AG09319 (cell line): Measurements from ENCODE around the gene CHN2.

Experiments
- DNase-seq: peaks from one replicate; pipeline ENCODE4 v3.0.0-alpha.2; 2010; ENCODE audit warnings: low read depth; ENCODE audit errors: extremely low read depth
- TF ChIP-seq, protein P1 (sequence below): IDR thresholded peaks from 2 replicates; pipeline ENCODE4 v1.5.1; 2011; ENCODE audit warnings: low read depth, mild to moderate bottlenecking, inconsistent platforms, low read length, moderate library complexity

CHN2 gene

DNA sequence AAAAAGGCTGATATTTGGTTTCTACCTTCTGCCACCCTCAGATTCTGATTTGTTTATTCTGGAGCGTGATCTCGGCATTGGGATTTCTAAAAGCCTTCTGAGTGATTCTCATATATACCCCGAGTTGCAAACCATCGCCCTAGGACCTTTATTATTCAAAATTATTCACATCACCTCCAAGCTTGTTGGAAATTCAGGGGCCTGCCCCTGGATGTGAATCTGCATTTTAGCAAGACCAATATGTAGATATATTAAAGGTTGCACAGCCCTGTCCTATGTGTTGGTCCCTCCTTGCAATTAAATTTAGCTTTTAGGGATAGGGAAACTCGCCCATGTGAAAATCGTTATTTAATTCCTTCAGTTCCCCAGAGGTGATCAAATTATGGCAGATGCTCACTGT lies 9.0 kb upstream of the CHN2 start:
- TF ChIP-seq, protein P1, sequence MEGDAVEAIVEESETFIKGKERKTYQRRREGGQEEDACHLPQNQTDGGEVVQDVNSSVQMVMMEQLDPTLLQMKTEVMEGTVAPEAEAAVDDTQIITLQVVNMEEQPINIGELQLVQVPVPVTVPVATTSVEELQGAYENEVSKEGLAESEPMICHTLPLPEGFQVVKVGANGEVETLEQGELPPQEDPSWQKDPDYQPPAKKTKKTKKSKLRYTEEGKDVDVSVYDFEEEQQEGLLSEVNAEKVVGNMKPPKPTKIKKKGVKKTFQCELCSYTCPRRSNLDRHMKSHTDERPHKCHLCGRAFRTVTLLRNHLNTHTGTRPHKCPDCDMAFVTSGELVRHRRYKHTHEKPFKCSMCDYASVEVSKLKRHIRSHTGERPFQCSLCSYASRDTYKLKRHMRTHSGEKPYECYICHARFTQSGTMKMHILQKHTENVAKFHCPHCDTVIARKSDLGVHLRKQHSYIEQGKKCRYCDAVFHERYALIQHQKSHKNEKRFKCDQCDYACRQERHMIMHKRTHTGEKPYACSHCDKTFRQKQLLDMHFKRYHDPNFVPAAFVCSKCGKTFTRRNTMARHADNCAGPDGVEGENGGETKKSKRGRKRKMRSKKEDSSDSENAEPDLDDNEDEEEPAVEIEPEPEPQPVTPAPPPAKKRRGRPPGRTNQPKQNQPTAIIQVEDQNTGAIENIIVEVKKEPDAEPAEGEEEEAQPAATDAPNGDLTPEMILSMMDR = no peak
- DNase-seq = no peak

DNA sequence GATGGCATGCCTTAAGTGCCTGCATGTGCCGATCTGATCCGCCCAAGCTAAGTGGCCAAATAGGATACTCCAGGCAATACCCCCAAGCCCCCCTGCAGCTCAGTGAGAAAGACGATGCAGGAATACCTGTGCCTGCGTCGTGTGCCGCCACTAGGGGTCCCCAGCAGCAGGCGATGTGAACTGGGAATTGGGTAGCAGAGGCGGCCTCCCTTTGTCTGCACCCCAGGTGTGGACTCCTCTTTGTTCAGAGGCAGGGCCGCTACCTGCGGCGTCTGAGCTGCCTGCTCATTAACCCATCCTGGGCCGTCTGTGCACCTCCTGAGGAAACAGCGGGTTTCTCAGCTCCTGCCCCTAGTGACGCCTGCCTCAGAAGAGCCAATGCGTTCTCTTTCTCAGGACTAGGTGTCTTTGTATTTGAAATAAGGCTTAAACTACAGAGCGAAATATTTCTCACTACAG lies 4.8 kb upstream of the CHN2 start:
- DNase-seq = no peak
- TF ChIP-seq, protein P1 = peak; percentile 80

DNA sequence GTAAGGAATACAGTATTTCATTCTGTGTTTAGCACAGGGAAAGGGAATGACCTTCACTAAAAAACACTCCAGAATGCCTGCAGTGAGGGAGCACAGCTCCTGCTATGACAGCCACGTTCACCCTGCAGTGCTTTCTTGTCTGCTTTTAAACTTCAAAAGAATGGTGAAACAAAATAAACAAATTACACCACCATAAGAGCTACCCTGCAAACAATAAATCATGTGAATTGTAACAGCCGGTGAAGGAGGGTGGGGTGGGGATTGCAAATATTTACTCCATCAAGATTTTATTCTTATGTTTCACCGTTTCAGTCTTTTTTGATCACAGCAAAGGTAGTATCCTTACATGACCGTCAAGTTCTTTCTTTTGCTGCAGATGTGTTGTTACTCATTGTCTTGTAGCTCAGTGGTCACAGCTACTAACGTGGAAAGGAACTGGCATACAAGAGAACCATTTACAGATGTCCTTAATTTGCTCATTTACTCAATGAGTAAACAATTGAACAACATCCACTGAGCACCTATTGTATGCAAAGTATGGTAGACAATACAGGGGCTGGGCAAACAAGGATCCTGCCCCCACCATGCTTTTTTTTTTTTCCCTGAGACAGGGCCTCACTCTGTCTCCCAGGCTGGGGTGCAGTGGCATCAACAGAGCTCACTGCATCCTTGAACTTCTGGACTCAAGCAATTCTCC lies 4.1 kb upstream of the CHN2 start:
- no peak for DNase-seq
- TF ChIP-seq, protein P1 = no peak

DNA sequence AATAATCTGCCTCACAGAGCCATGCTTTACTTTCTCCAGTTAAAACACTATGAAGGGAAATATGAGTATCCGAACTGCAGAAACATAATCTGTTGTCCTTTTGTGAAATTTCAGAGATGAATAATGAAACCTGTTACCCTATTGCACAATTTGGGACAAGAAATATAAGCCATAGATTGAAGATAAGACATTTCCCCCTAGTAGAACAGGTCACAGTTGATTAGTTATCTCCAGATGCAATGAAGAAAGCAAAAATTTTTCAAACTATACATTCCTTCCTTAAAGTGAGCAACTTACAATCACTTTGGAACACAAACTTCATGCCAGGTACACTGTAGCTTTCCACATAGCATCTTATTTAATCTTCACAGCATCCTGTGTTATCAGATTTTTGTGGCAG lies 2.3 kb upstream of the CHN2 start:
- TF ChIP-seq, protein P1 = no peak
- DNase-seq = no peak

DNA sequence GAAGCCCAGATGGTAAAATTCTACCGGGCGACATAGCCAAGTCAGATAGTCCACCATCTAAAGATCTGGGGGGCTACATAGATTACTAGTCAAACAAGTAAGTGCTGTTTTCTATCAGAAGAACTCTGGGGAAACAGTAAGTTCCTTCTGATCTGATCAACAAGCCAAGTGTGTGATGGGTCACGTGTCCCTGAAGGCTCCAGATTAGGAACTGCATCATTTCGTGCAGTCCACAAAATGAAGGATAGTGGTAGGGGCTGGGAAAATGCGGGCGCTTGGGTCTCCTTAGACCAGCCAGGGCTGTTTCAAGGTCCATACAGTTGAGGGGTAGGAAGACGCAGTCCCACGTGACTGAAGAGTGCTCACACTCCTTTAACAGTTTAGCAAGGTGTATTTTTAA lies 1.8 kb upstream of the CHN2 start:
- no peak for DNase-seq
- TF ChIP-seq, protein P1 = no peak

DNA sequence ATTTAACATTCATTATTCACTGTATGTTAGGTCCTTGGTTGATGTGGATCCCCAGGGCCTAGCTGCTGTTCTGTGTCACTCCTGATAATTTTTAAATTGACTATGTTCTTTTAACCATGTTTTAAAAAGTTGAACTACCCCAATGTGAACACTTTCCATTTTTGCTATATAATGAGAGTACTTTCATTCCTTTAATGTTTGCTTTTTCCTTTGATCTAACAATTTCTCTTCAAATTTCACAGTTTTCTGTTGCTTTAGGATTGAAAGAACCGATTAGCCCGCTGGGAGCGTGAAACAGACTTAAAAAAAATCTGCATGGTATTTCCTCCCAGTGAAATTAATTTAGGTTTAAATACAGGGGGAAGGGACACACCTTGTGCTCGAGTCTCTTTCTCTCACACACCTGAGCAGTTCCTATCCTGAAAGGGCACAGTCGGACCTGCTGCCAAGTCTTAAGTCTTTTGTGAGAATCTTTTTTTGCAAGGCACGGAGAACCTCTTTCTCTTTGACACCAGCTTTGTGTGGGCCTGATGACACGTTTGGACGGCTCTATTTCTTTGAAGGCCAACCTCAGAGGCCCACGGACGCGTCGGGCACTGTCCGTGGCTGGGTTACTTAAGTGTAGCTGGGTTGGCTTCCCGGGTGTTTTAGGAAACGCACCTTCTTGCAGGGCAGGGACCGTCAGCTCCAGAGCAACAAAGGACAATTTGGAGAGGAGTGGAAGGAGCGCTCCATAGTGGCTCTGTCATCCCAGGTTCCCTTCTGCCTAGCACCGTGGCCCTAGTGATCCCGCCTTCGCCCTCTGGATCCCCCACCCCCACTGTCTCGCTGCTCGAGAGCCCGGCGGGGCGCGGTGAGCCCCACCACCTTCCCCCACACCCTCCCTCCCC lies 1.0 kb upstream of the CHN2 start:
- TF ChIP-seq, protein P1 = no peak
- no peak for DNase-seq

GRCh38 chr7:29194206-29194593 lies 375 bp upstream of the CHN2 start:
- TF ChIP-seq, protein P1 = no peak
- no peak for DNase-seq
